Nephron progenitor cell (in vitro differentiated cells): Measurements from ENCODE around the gene NDP.

ENCODE experiments used
- DNase-seq: peaks from one replicate; pipeline ENCODE4 v3.0.0; 2021
- H3K27ac Mint-ChIP-seq: 2 replicates; pipeline ENCODE4 v1.8.0; 2021; ENCODE audit warnings: mild to moderate bottlenecking, moderate library complexity, mixed read lengths
- H3K27me3 Mint-ChIP-seq: 2 replicates; pipeline ENCODE4 v1.8.0; 2021; ENCODE audit warnings: mild to moderate bottlenecking, low read depth, mixed read lengths; ENCODE audit not compliant: poor library complexity
- H3K36me3 Mint-ChIP-seq: 2 replicates; pipeline ENCODE4 v1.8.0; 2021; ENCODE audit warnings: low read depth, mixed read lengths
- H3K4me1 Mint-ChIP-seq: 2 replicates; pipeline ENCODE4 v1.8.0; 2021; ENCODE audit warnings: mixed read lengths
- H3K4me3 Mint-ChIP-seq: 2 replicates; pipeline ENCODE4 v1.8.0; 2021; ENCODE audit warnings: mild to moderate bottlenecking, moderate library complexity, mixed read lengths
- H3K9me3 Mint-ChIP-seq: 2 replicates; pipeline ENCODE4 v1.8.0; 2021; ENCODE audit warnings: mild to moderate bottlenecking, moderate library complexity, mixed read lengths
- TF ChIP-seq, protein P1 (sequence below): fragments of 200-600 bp; sonication (generic); IDR thresholded peaks from 2 replicates; pipeline ENCODE4 v1.5.0; 2021; ENCODE audit warnings: antibody characterized with exemption

Gene NDP

DNA sequence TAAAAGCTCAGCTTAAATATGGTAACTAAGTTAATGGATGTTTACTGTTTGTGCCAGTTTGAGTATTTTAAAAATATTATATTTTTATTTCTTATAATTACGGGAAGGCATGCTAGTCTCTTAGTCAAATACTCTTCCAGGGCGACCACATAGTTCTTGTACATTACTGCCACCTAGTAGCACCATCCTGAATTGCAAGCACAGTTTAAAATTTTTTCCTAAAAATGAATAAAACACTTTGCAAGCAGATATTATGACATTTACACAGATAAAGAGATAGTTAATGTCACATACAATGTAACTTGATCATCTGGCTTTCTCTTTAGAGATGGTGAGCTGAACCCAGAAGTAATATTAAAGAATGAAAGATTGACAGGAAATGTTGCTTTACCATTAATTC, 11.5 kb downstream of the NDP start:
- peaks cover 5% of the 10 kb centered on the region for H3K27me3 Mint-ChIP-seq
- DNase-seq = no peak
- TF ChIP-seq, protein P1, sequence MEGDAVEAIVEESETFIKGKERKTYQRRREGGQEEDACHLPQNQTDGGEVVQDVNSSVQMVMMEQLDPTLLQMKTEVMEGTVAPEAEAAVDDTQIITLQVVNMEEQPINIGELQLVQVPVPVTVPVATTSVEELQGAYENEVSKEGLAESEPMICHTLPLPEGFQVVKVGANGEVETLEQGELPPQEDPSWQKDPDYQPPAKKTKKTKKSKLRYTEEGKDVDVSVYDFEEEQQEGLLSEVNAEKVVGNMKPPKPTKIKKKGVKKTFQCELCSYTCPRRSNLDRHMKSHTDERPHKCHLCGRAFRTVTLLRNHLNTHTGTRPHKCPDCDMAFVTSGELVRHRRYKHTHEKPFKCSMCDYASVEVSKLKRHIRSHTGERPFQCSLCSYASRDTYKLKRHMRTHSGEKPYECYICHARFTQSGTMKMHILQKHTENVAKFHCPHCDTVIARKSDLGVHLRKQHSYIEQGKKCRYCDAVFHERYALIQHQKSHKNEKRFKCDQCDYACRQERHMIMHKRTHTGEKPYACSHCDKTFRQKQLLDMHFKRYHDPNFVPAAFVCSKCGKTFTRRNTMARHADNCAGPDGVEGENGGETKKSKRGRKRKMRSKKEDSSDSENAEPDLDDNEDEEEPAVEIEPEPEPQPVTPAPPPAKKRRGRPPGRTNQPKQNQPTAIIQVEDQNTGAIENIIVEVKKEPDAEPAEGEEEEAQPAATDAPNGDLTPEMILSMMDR = peak; percentile 30
- H3K36me3 Mint-ChIP-seq = no peaks in the 10 kb centered on the region
- no peak overlapping the region for H3K27ac Mint-ChIP-seq
- no peak overlapping the region for H3K4me3 Mint-ChIP-seq
- H3K4me1 Mint-ChIP-seq = peaks cover 3% of the 10 kb centered on the region
- H3K9me3 Mint-ChIP-seq = peaks cover 35% of the 10 kb centered on the region

DNA sequence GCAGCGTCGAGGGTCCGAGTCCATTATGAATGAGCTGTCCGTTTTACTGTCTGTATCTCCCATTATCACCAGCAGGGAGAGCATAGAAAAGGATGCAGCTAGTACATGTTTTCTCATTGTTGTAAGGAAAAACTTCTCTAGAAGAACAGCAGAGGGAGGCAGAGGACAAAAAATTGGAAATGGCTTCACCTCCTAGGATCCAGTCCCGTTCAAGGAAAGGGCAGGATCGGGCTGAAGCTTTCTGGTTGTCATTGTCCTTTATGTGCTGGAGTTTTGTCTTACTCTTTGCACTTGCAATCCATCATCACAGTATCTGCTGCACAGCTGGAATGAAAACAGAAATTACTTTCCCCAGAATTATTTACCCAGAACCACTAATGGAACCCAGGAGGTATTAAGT, 14.7 kb downstream of the NDP start:
- H3K9me3 Mint-ChIP-seq = peaks cover 48% of the 10 kb centered on the region
- DNase-seq = peak; percentile 18
- H3K27me3 Mint-ChIP-seq = peaks cover 5% of the 10 kb centered on the region
- no peak overlapping the region for H3K4me3 Mint-ChIP-seq
- H3K36me3 Mint-ChIP-seq = no peaks in the 10 kb centered on the region
- no peak overlapping the region for H3K27ac Mint-ChIP-seq
- peaks cover 3% of the 10 kb centered on the region for H3K4me1 Mint-ChIP-seq
- TF ChIP-seq, protein P1 = peak; percentile 59

DNA sequence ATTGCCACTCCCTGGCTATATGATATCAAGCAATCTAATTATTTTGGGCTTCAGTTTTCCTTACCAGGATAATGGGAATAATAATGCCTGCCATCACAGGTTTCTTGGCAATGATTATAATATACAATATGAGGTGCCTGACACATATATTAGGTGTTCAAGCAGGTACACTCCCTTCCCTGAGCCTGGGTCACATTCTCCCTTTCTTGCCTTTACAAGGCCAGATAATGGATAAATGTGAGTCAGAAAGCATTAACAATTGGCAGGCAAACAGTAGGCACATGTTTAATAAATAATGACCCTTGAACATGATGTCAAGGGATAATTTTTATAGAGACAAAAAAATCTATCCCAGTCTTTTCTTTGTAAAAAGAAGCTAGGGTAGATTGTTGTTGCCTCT, 17.2 kb downstream of the NDP start:
- H3K4me1 Mint-ChIP-seq = peaks cover 3% of the 10 kb centered on the region
- no peaks in the 10 kb centered on the region for H3K36me3 Mint-ChIP-seq

DNA sequence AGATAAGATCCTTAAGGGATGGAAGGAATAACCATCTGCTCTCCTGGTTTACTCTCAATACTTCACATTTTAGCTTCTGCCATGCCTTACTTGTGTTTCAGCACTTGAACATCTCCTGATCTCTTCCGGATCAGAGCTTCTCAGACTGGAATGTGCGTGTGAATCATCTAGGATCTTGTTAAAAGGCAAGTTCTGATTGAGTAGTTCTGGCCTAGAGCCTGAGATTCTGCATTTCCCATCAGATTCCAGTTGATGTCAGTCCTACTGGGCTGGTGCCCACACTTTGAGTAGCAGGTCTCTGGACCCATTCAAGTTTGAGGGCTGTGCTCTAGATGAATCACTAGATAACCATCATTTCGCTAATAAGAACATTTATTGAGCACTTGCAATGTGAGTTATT, 20.0 kb downstream of the NDP start:
- peaks cover 5% of the 10 kb centered on the region for H3K4me1 Mint-ChIP-seq
- H3K27ac Mint-ChIP-seq = no peak overlapping the region
- H3K36me3 Mint-ChIP-seq = no peaks in the 10 kb centered on the region
- H3K27me3 Mint-ChIP-seq = peaks cover 5% of the 10 kb centered on the region
- DNase-seq = no peak
- no peak overlapping the region for H3K4me3 Mint-ChIP-seq
- TF ChIP-seq, protein P1 = no peak
- peaks cover 38% of the 10 kb centered on the region for H3K9me3 Mint-ChIP-seq

More for the DNA sequence above, 17.2 kb downstream of the NDP start:
- DNase-seq = no peak
- Mint-ChIP-seq H3K9me3 (peaks cover 40% of the 10 kb centered on the region), H3K27ac (no peak overlapping the region), H3K27me3 (peaks cover 5% of the 10 kb centered on the region), H3K4me3 (no peak overlapping the region)
- TF ChIP-seq, protein P1 = no peak

DNA sequence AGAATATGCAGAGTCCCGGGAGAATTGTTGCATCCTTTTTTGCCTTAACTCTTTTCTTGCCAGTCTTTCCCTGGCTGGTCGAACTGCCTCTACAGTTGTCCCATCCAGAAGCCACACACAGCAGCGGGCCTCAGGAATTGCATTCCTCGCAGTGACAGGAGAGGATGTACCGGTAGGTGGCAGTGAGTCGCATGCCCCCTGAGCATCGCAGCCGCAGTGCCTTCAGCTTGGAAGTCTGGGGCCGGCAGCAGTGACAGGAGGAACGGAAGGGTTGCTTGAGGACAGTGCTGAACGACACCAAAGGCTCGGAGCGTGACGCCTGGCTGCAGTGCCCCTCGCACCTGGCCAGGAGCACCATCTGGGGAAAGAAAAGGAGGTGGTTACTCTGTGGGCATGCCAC, 23.5 kb downstream of the NDP start:
- Mint-ChIP-seq H3K4me3 (no peak overlapping the region), H3K36me3 (no peaks in the 10 kb centered on the region), H3K27ac (no peak overlapping the region), H3K4me1 (peaks cover 5% of the 10 kb centered on the region), H3K27me3 (peaks cover 8% of the 10 kb centered on the region), H3K9me3 (peaks cover 27% of the 10 kb centered on the region)
- DNase-seq = peak; percentile 59
- TF ChIP-seq, protein P1 = peak; percentile 45

DNA sequence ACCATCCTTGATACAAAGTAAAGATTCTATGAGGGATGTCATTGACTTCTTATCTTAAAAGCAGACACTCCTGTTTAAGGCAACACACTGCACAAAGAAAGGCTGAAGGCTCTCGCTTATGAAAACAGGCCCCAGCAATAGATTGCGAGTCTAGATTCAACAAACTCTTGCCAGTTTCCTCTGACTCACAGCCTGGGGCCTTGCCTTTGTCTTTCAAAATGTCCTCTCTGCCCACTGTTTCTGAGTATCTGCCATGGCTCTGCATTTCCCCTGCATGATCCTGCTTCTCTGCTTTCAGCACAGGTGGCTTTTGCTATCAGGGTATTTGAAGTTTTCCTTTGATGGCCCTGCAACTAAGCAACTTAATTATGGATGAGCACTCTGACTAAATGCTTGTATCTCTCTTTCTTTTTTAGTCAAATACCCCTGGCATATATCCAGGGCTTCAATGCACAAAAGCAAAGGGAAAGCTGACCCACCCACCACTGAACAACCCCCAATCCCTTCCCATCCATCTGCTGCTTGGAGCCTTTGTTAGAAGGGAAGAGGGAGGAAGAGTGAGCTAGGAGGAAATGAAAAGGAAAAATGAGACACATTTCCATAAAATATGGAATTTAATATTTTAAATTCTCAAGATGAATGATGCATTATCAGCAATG, 32.2 kb downstream of the NDP start:
- TF ChIP-seq, protein P1 = no peak
- Mint-ChIP-seq H3K4me3 (no peak overlapping the region), H3K9me3 (peaks cover 22% of the 10 kb centered on the region), H3K4me1 (no peaks in the 10 kb centered on the region), H3K27ac (no peak overlapping the region), H3K27me3 (peaks cover 5% of the 10 kb centered on the region), H3K36me3 (no peaks in the 10 kb centered on the region)
- no peak for DNase-seq
